ENCODE measurements around the gene HLA-F. TPM values are rescaled to one million over a fixed set of nuclear protein-coding genes. Genes with fewer than 3 reads are reported as not detected.

Gene HLA-F
- total RNA-seq, 2 donors from 2014 or later, result 0.48 to 3.9 TPM

DNA sequence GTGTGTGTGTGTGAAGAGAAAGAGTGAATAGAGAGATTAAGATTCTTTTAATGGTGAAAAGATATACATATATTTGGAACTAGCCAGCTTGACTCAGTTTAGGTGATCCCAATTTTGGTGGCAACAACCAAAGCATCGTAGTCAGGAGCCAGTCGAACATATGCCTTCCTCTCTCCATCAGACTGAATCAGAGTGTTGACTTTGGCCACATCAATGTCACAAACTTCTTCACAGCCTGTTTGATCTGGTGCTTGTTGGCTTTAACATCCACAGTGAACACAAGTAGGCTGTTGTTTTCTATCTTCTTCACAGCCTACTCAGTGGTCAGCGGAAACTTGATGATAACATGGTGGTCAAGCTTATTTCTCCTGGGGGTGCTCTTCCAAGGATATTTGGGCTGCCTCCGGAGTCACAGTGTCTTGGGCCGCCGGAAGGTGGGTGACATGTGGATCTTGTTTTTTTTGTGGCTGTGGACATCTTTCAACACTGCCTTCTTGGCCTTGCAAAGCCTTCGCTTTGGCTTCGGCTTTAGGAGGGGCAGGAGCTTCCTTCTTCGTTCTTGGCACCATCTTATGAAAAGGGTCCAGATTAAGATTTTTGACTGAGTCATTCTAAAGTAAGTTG lies 3.4 kb downstream of the HLA-F start:
- no peaks in the 10 kb centered on the region for H3K36me3 Mint-ChIP-seq (ENCODE audit: low read depth)
- Histone ChIP-seq H3K4me1 (ENCODE audit: control insufficient read depth, insufficient read depth, low read length) (peaks cover 3% of the 10 kb centered on the region), H3K36me3 (ENCODE audit: control insufficient read depth, insufficient read depth, low read length) (no peaks in the 10 kb centered on the region), H3K9me3 (ENCODE audit: control insufficient read depth, low read length) (no peaks in the 10 kb centered on the region), H3K4me3 (ENCODE audit: low read length) (no peak overlapping the region), H3K9ac (ENCODE audit: extremely low read depth, low read length, poor library complexity, severe bottlenecking) (no peak overlapping the region), H3K27ac (ENCODE audit: low read depth, low read length) (no peak overlapping the region), H3K27me3 (ENCODE audit: control insufficient read depth, insufficient read depth, low read length, poor library complexity, severe bottlenecking) (peaks cover 59% of the 10 kb centered on the region)
- H3K4me1 Mint-ChIP-seq, result no peaks in the 10 kb centered on the region
- TF ChIP-seq, protein P1, sequence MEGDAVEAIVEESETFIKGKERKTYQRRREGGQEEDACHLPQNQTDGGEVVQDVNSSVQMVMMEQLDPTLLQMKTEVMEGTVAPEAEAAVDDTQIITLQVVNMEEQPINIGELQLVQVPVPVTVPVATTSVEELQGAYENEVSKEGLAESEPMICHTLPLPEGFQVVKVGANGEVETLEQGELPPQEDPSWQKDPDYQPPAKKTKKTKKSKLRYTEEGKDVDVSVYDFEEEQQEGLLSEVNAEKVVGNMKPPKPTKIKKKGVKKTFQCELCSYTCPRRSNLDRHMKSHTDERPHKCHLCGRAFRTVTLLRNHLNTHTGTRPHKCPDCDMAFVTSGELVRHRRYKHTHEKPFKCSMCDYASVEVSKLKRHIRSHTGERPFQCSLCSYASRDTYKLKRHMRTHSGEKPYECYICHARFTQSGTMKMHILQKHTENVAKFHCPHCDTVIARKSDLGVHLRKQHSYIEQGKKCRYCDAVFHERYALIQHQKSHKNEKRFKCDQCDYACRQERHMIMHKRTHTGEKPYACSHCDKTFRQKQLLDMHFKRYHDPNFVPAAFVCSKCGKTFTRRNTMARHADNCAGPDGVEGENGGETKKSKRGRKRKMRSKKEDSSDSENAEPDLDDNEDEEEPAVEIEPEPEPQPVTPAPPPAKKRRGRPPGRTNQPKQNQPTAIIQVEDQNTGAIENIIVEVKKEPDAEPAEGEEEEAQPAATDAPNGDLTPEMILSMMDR (conservative IDR thresholded peaks at IDR 0.05), result no peak
- WGBS, 2 experiments (ENCODE audit: insufficient coverage in 1 of 2, insufficient read length in 1 of 2), result 82 to 94% methylated on average over 7 to 9 of the region's 9 CpGs
- H3K9me3 Mint-ChIP-seq, result no peaks in the 10 kb centered on the region
- H3K27ac Mint-ChIP-seq, result no peak overlapping the region
- H3K27me3 Mint-ChIP-seq (ENCODE audit: insufficient read depth), result peaks cover 81% of the 10 kb centered on the region
- H3K4me3 Mint-ChIP-seq, result no peak overlapping the region
- DNase-seq, result no peak

DNA sequence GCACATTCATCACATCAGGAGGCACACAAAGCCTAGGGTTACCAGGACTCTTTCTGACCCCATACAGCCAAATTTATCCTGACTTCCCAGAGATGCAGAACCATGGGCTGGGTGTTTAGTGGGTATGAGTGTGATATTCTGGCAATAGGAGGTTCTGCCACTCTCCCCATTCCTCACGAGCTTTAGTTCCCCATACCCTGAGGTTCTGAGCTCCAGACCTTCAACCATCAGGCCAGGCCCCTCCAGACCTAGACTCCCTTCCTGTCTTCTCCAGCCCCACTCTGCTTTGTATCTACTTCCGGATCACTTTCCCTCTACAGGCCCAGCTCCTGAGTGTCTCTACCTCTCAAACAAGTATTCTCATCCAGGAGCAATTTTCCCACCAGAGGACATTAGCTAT lies 4.4 kb downstream of the HLA-F start:
- no peak overlapping the region for H3K4me3 Mint-ChIP-seq
- DNase-seq, result no peak
- H3K9ac ChIP-seq (ENCODE audit: extremely low read depth, low read length, poor library complexity, severe bottlenecking), result no peak overlapping the region
- 80% methylated on average over 2 of the region's 2 CpGs; no CpG with 5 or more reads in 1 of the 2 experiments for WGBS, 2 experiments (ENCODE audit: insufficient coverage in 1 of 2, insufficient read length in 1 of 2)
- H3K36me3 Mint-ChIP-seq (ENCODE audit: low read depth), result no peaks in the 10 kb centered on the region
- no peaks in the 10 kb centered on the region for H3K4me1 Mint-ChIP-seq
- H3K9me3 ChIP-seq (ENCODE audit: control insufficient read depth, low read length), result no peaks in the 10 kb centered on the region
- H3K27me3 ChIP-seq (ENCODE audit: control insufficient read depth, insufficient read depth, low read length, poor library complexity, severe bottlenecking), result peaks cover 51% of the 10 kb centered on the region
- no peaks in the 10 kb centered on the region for H3K36me3 ChIP-seq (ENCODE audit: control insufficient read depth, insufficient read depth, low read length)
- TF ChIP-seq, protein P1 (conservative IDR thresholded peaks at IDR 0.05), result no peak
- no peak overlapping the region for H3K27ac ChIP-seq (ENCODE audit: low read depth, low read length)
- no peaks in the 10 kb centered on the region for H3K9me3 Mint-ChIP-seq
- H3K4me3 ChIP-seq (ENCODE audit: low read length), result no peak overlapping the region
- peaks cover 76% of the 10 kb centered on the region for H3K27me3 Mint-ChIP-seq (ENCODE audit: insufficient read depth)
- peaks cover 3% of the 10 kb centered on the region for H3K4me1 ChIP-seq (ENCODE audit: control insufficient read depth, insufficient read depth, low read length)
- H3K27ac Mint-ChIP-seq, result no peak overlapping the region

DNA sequence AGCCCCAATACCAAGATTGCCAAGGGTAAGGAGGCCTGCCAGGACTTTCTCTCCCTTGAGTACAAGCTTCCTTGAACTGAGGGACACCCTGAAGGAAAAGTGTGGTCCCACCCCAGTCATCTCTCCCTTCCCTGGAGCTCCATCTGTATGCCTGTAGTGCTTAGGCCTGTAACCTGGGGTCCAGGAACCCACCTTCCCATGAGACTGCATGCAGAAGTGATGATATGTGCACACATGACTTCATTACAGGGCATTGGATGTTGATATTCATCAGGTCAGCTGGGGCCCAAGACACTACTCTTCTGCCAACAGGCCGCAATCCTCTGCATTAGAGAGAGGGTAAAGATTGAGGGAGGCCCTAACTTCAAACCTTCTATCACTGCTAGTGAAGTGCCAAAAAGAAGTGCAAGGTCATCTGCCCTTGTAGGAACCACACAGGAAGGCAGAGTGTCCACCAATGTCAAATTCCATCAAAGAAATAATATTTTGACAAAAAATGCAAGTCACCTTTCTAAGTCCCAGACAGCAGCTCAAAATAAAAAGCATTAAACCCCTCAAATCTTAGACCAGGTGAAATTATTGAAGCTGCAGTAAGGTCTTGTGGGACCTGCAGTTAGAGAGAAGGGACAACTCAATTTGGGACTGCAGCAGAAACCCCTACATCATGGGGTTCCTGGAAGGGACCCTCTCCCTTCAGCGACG lies 5.1 kb downstream of the HLA-F start:
- no peaks in the 10 kb centered on the region for H3K4me1 Mint-ChIP-seq
- DNase-seq, result no peak
- TF ChIP-seq, protein P1 (conservative IDR thresholded peaks at IDR 0.05), result no peak
- Histone ChIP-seq H3K4me1 (ENCODE audit: control insufficient read depth, insufficient read depth, low read length) (peaks cover 3% of the 10 kb centered on the region), H3K27me3 (ENCODE audit: control insufficient read depth, insufficient read depth, low read length, poor library complexity, severe bottlenecking) (peaks cover 44% of the 10 kb centered on the region), H3K27ac (ENCODE audit: low read depth, low read length) (no peak overlapping the region), H3K36me3 (ENCODE audit: control insufficient read depth, insufficient read depth, low read length) (no peaks in the 10 kb centered on the region), H3K9me3 (ENCODE audit: control insufficient read depth, low read length) (no peaks in the 10 kb centered on the region), H3K4me3 (ENCODE audit: low read length) (no peak overlapping the region), H3K9ac (ENCODE audit: extremely low read depth, low read length, poor library complexity, severe bottlenecking) (no peak overlapping the region)
- H3K9me3 Mint-ChIP-seq, result no peaks in the 10 kb centered on the region
- no peak overlapping the region for H3K4me3 Mint-ChIP-seq
- H3K27ac Mint-ChIP-seq, result no peak overlapping the region
- H3K36me3 Mint-ChIP-seq (ENCODE audit: low read depth), result no peaks in the 10 kb centered on the region
- H3K27me3 Mint-ChIP-seq (ENCODE audit: insufficient read depth), result peaks cover 69% of the 10 kb centered on the region
- 95% methylated on average over 3 of the region's 3 CpGs; no CpG with 5 or more reads in 1 of the 2 experiments for WGBS, 2 experiments (ENCODE audit: insufficient coverage in 1 of 2, insufficient read length in 1 of 2)
